GM23338 (cell line): Measurements from ENCODE around the gene SYNCRIP. TPM values are rescaled to one million over a fixed set of nuclear protein-coding genes. Genes with fewer than 3 reads are reported as not detected.
A peak's percentile ranks its signal among the peaks of the same experiment; 100 is the strongest.

ENCODE experiments used
- ATAC-seq: fragments of 200-7000 bp; cut with Tn5 transposase; 3 replicates; pipeline ENCODE4 v1.9.1; 2020
- DNase-seq: peaks from one replicate; pipeline ENCODE4 v3.0.0-alpha.2; 2015; ENCODE audit warnings: low spot score
- H2AFZ ChIP-seq: fragments of 200-600 bp; sonication (generic); 2 replicates; pipeline ENCODE4 v1.8.0; 2016; ENCODE audit warnings: antibody characterized with exemption, mild to moderate bottlenecking, moderate library complexity
- H3F3A ChIP-seq: fragments of 200-600 bp; sonication (generic); replicated peaks from 2 replicates; pipeline ENCODE4 v1.8.0; 2017; ENCODE audit warnings: antibody characterized with exemption, mixed run types, low read depth
- H3K27ac ChIP-seq: fragments of 200-600 bp; sonication (generic); 2 replicates; pipeline ENCODE4 v1.6.1; 2016; ENCODE audit warnings: low read depth
- H3K27me3 ChIP-seq: fragments of 200-600 bp; sonication (generic); 2 replicates; pipeline ENCODE4 v1.8.0; 2016; ENCODE audit warnings: mild to moderate bottlenecking, mixed run types, moderate library complexity; ENCODE audit not compliant: insufficient read depth
- H3K36me3 ChIP-seq: fragments of 200-600 bp; sonication (generic); 2 replicates; pipeline ENCODE4 v1.8.0; 2016; ENCODE audit warnings: mild to moderate bottlenecking; ENCODE audit not compliant: insufficient read depth
- H3K4me1 ChIP-seq: fragments of 200-600 bp; sonication (generic); 2 replicates; pipeline ENCODE4 v1.8.0; 2016; ENCODE audit warnings: mild to moderate bottlenecking, moderate library complexity; ENCODE audit not compliant: insufficient read depth
- H3K4me2 ChIP-seq: fragments of 200-600 bp; sonication (generic); 2 replicates; pipeline ENCODE4 v1.7.1; 2017; ENCODE audit warnings: mixed run types
- H3K4me3 ChIP-seq: fragments of 200-600 bp; sonication (generic); 2 replicates; pipeline ENCODE4 v1.6.1; 2016; ENCODE audit warnings: mixed run types
- H3K79me2 ChIP-seq: fragments of 200-600 bp; sonication (generic); replicated peaks from 2 replicates; pipeline ENCODE4 v1.8.0; 2017; ENCODE audit warnings: mild to moderate bottlenecking; ENCODE audit not compliant: insufficient read depth
- H3K9me2 ChIP-seq: fragments of 200-600 bp; sonication (generic); 2 replicates; pipeline ENCODE4 v1.8.0; 2017; ENCODE audit not compliant: insufficient read depth
- H4K20me1 ChIP-seq: fragments of 200-600 bp; sonication (generic); replicated peaks from 2 replicates; pipeline ENCODE4 v1.8.0; 2017; ENCODE audit warnings: mild to moderate bottlenecking; ENCODE audit not compliant: insufficient read depth
- H3K27ac Mint-ChIP-seq: 2 replicates; pipeline ENCODE4 v1.8.0; 2020; ENCODE audit warnings: inconsistent platforms, mild to moderate bottlenecking, moderate library complexity, mixed read lengths
- H3K27me3 Mint-ChIP-seq: 3 replicates; pipeline ENCODE4 v1.8.0; 2022; ENCODE audit warnings: low read depth, mild to moderate bottlenecking, moderate library complexity, mixed read lengths, inconsistent platforms; ENCODE audit not compliant: insufficient read depth, poor library complexity
- H3K36me3 Mint-ChIP-seq: 3 replicates; pipeline ENCODE4 v1.8.0; 2021; ENCODE audit warnings: low read depth, mild to moderate bottlenecking, inconsistent platforms, moderate library complexity, mixed read lengths
- H3K4me1 Mint-ChIP-seq: 3 replicates; pipeline ENCODE4 v1.8.0; 2020; ENCODE audit warnings: mild to moderate bottlenecking, inconsistent platforms, mixed read lengths
- H3K4me3 Mint-ChIP-seq: 3 replicates; pipeline ENCODE4 v1.8.0; 2021; ENCODE audit warnings: moderate library complexity, mild to moderate bottlenecking, inconsistent platforms, mixed read lengths
- H3K9me3 Mint-ChIP-seq: 3 replicates; pipeline ENCODE4 v1.8.0; 2020; ENCODE audit warnings: moderate library complexity, mild to moderate bottlenecking, inconsistent platforms, mixed read lengths
- CREB1 ChIP-seq: fragments of 250-450 bp; sonication (Bioruptor Pico); IDR thresholded peaks from 2 replicates; pipeline ENCODE4 v1.5.0; 2020; ENCODE audit warnings: low read depth, mild to moderate bottlenecking, moderate library complexity
- CTCF ChIP-seq, 2 experiments: fragments of 200-600 bp in 1 of 2; sonication (generic) in 1 of 2; conservative IDR thresholded peaks; 2 replicates each; pipeline versions ENCODE4 v1.5.1 to v1.6.1; 2016 to 2017; ENCODE audit warnings: antibody characterized with exemption in 2 of 2, low read depth in 2 of 2, mild to moderate bottlenecking in 2 of 2, moderate library complexity in 1 of 2
- EZH2 ChIP-seq: fragments of 200-600 bp; sonication (generic); IDR thresholded peaks from one replicate; pipeline ENCODE4 v1.8.0; 2017; ENCODE audit warnings: antibody characterized with exemption, mild to moderate bottlenecking, low read depth; ENCODE audit not compliant: unreplicated experiment
- JUNB ChIP-seq: IDR thresholded peaks from one replicate; pipeline ENCODE4 v1.6.1; 2016; ENCODE audit warnings: antibody characterized with exemption; ENCODE audit not compliant: unreplicated experiment
- NANOG ChIP-seq: IDR thresholded peaks from 2 replicates; pipeline ENCODE4 v1.6.1; 2016; ENCODE audit warnings: antibody characterized with exemption, borderline replicate concordance
- POLR2AphosphoS5 ChIP-seq: IDR thresholded peaks from 2 replicates; pipeline ENCODE4 v1.6.1; 2016; ENCODE audit warnings: antibody characterized with exemption, low read depth
- STAT1 ChIP-seq: IDR thresholded peaks from one replicate; pipeline ENCODE4 v1.6.1; 2016; ENCODE audit warnings: antibody characterized with exemption; ENCODE audit not compliant: unreplicated experiment
- ZNF114 ChIP-seq: fragments of 250-450 bp; sonication (Bioruptor Pico); IDR thresholded peaks from 2 replicates; pipeline ENCODE4 v1.5.0; 2020; ENCODE audit warnings: mild to moderate bottlenecking, moderate library complexity
- polyA plus RNA-seq: library from polyadenylated mRNA; unstranded; fragments of >200 nt; fragmentation: Nextera tagmentation; extraction: Ambion mirVana; gene quantifications from 2 replicates; pipeline ENCODE4 v1.2.1, GENCODE V29; 2016
- total RNA-seq: library from RNA; depleted of rRNA; stranded (reverse); fragments of >200 nt; shearing (Covaris generic); gene quantifications from 2 replicates; pipeline ENCODE4 v1.2.3, GENCODE V29; 2014

Gene SYNCRIP
- total and polyA plus RNA-seq, 2 experiments from 2014 or later = 163 to 164 TPM

GRCh38 chr6:85678026-85678601 is 35.4 kb upstream of the SYNCRIP start:
- peaks cover 25% of the 10 kb centered on the region for H3K4me1 ChIP-seq
- no peak overlapping the region for H2AFZ ChIP-seq
- no peaks in the 10 kb centered on the region for H3K27me3 ChIP-seq
- DNase-seq = no peak
- peak overlapping the region; percentile 100 for H3K27ac Mint-ChIP-seq
- TF ChIP-seq JUNB (no peak), CTCF (conservative IDR thresholded peaks at IDR 0.05; ENCODE audit: low read depth in 2 of 2) (no peak), STAT1 (no peak), ZNF114 (no peak)
- peaks cover 64% of the 10 kb centered on the region for H3K36me3 Mint-ChIP-seq
- peaks cover 34% of the 10 kb centered on the region for H4K20me1 ChIP-seq
- H3K4me1 Mint-ChIP-seq = peaks cover 36% of the 10 kb centered on the region
- H3K4me2 ChIP-seq = peak overlapping the region; percentile 88
- peaks cover 16% of the 10 kb centered on the region; the same call in 2 of the 3 replicates for H3K9me3 Mint-ChIP-seq
- peaks cover 71% of the 10 kb centered on the region for H3K79me2 ChIP-seq
- ATAC-seq = no peak; the same call in 2 of the 3 replicates
- peak overlapping the region; percentile 86 for H3K4me3 ChIP-seq
- H3K4me3 Mint-ChIP-seq = peak overlapping the region; percentile 100
- peaks cover 25% of the 10 kb centered on the region for H3K27me3 Mint-ChIP-seq
- peaks cover 47% of the 10 kb centered on the region for H3F3A ChIP-seq
- no peaks in the 10 kb centered on the region for H3K9me2 ChIP-seq
- H3K36me3 ChIP-seq = peaks cover 45% of the 10 kb centered on the region
- peak overlapping the region; percentile 81 for H3K27ac ChIP-seq

- H3K36me3 ChIP-seq = peaks cover 45% of the 10 kb centered on the region
- H3F3A ChIP-seq = peaks cover 51% of the 10 kb centered on the region
- peak overlapping the region; percentile 88 for H3K4me2 ChIP-seq
- H2AFZ ChIP-seq = no peak overlapping the region
- peaks cover 25% of the 10 kb centered on the region for H3K27me3 Mint-ChIP-seq
- peak overlapping the region; percentile 100 for H3K27ac Mint-ChIP-seq
- H3K27ac ChIP-seq = peak overlapping the region; percentile 81
- peaks cover 39% of the 10 kb centered on the region for H3K4me1 Mint-ChIP-seq
- peaks cover 71% of the 10 kb centered on the region for H3K79me2 ChIP-seq
- H3K27me3 ChIP-seq = no peaks in the 10 kb centered on the region
- H4K20me1 ChIP-seq = peaks cover 34% of the 10 kb centered on the region
- TF ChIP-seq EZH2 = no peak
- no peak; the same call in 1 of the 2 replicates for TF ChIP-seq POLR2AphosphoS5
- no peak for TF ChIP-seq JUNB
- TF ChIP-seq NANOG = no peak
- TF ChIP-seq CTCF (conservative IDR thresholded peaks at IDR 0.05; ENCODE audit: low read depth in 2 of 2) = peak in 1 of 2 experiments; percentile 29; a peak in 1 of 4 replicates
- TF ChIP-seq CREB1 (CRISPR knock-in tag) = no peak
- DNase-seq (no peak), ATAC-seq (no peak)
- H3K9me3 Mint-ChIP-seq = peaks cover 15% of the 10 kb centered on the region; the same call in 2 of the 3 replicates
- peak overlapping the region; percentile 86 for H3K4me3 ChIP-seq
- H3K4me3 Mint-ChIP-seq = peak overlapping the region; percentile 100
- H3K36me3 Mint-ChIP-seq = peaks cover 69% of the 10 kb centered on the region
- peaks cover 25% of the 10 kb centered on the region for H3K4me1 ChIP-seq
- H3K9me2 ChIP-seq = no peaks in the 10 kb centered on the region
Measured at GRCh38 chr6:85677234-85677956, 34.7 kb upstream of the SYNCRIP start.
